Vagina (tissue), 2 donors: ENCODE results near the gene P4HA2.

Experiments used
- POLR2A ChIP-seq, 2 donors: fragments of 450-650 bp; IDR thresholded peaks; one replicate each; pipeline ENCODE4 v1.6.1; 2017; ENCODE audit warnings: antibody characterized with exemption in 2 of 2, mild to moderate bottlenecking in 2 of 2, moderate library complexity in 2 of 2
- TF ChIP-seq, protein P1 (sequence below), 3 experiments: fragments of 450-650 bp in 2 of 3; fragments of 200-600 bp in 1 of 3; sonication (generic) in 1 of 3; IDR thresholded peaks; one replicate each; pipeline ENCODE4 v1.5.1; 2017 to 2019; ENCODE audit warnings: antibody characterized with exemption in 3 of 3, mild to moderate bottlenecking in 2 of 3, moderate library complexity in 2 of 3

DNA sequence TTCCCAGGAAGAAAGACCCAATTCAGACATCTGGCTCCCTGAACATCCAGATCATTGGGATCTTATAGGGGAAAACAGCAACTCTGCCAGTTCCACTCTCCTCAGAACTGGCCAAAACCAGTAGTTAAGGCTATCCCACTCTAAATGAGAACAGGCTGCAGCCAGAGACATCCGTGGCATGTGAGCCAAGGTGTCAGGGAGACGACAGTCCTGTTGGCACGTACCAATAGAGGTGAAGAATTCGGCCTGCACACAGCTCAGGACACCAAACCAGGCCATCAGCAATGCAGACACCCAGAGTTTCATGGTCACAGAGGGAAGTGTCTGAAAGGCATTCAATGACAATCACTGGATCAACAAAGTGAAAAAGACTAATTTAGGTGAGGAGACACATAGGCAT lies 9.3 kb downstream of the P4HA2 start:
- no peak for TF ChIP-seq POLR2A (IDR thresholded peaks at IDR 0.05)
- TF ChIP-seq, protein P1, sequence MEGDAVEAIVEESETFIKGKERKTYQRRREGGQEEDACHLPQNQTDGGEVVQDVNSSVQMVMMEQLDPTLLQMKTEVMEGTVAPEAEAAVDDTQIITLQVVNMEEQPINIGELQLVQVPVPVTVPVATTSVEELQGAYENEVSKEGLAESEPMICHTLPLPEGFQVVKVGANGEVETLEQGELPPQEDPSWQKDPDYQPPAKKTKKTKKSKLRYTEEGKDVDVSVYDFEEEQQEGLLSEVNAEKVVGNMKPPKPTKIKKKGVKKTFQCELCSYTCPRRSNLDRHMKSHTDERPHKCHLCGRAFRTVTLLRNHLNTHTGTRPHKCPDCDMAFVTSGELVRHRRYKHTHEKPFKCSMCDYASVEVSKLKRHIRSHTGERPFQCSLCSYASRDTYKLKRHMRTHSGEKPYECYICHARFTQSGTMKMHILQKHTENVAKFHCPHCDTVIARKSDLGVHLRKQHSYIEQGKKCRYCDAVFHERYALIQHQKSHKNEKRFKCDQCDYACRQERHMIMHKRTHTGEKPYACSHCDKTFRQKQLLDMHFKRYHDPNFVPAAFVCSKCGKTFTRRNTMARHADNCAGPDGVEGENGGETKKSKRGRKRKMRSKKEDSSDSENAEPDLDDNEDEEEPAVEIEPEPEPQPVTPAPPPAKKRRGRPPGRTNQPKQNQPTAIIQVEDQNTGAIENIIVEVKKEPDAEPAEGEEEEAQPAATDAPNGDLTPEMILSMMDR (IDR thresholded peaks at IDR 0.05): no peak
